Kidney (tissue), 14 donors: ENCODE measurements around the gene CASKIN2. TPM values are rescaled to one million over a fixed set of nuclear protein-coding genes. Genes with fewer than 3 reads are reported as not detected.
A peak's percentile ranks its signal among the peaks of the same experiment; 100 is the strongest.

ENCODE experiments used
- DNase-seq, 5 donors: peaks; one replicate each; pipeline ENCODE4 v3.0.0-alpha.2; 2013 to 2020
- FAIRE-seq: peaks from 2 replicates; lab custom pipeline; 2012; peaks lifted over from hg19 to GRCh38; lab: Jason Lieb, UNC
- H3K27ac ChIP-seq, 2 donors: one replicate each; pipeline ENCODE4 v1.7.0; 2013; ENCODE audit warnings: low read depth in 2 of 2, low read length in 2 of 2, inconsistent platforms in 1 of 2
- H3K27me3 ChIP-seq: one replicate; pipeline ENCODE4 v1.7.1; 2013; ENCODE audit warnings: low read length, inconsistent platforms; ENCODE audit not compliant: control insufficient read depth, insufficient read depth
- H3K36me3 ChIP-seq, 3 donors: one replicate each; pipeline versions ENCODE4 v1.7.0 to v1.7.1; 2013; ENCODE audit warnings: low read length in 3 of 3, control low read depth in 1 of 3, inconsistent platforms in 1 of 3; ENCODE audit not compliant: insufficient read depth in 3 of 3, control insufficient read depth in 2 of 3
- H3K4me1 ChIP-seq, 3 donors: one replicate each; pipeline versions ENCODE4 v1.7.0 to v1.7.1; 2013; ENCODE audit warnings: low read length in 3 of 3, inconsistent platforms in 1 of 3, low read depth in 1 of 3; ENCODE audit not compliant: control insufficient read depth in 2 of 3, insufficient read depth in 2 of 3
- H3K4me3 ChIP-seq, 3 donors: one replicate each; pipeline versions ENCODE4 v1.7.0 to v1.8.1; 2013; ENCODE audit warnings: low read length in 3 of 3, control low read depth in 1 of 3, inconsistent platforms in 1 of 3
- H3K9ac ChIP-seq, 3 donors: one replicate each; pipeline versions ENCODE4 v1.7.0 to v1.7.1; 2013; ENCODE audit warnings: low read length in 3 of 3, control low read depth in 1 of 3, inconsistent platforms in 1 of 3
- H3K9me3 ChIP-seq, 3 donors: one replicate each; pipeline versions ENCODE4 v1.7.0 to v1.7.1; 2013; ENCODE audit warnings: low read length in 3 of 3, control low read depth in 1 of 3, inconsistent platforms in 1 of 3; ENCODE audit not compliant: control insufficient read depth in 2 of 3, insufficient read depth in 1 of 3
- CTCF ChIP-seq: IDR thresholded peaks from 3 replicates; pipeline ENCODE4 v1.5.1; 2012; ENCODE audit warnings: mild to moderate bottlenecking, moderate library complexity, borderline replicate concordance; ENCODE audit not compliant: insufficient read depth; ENCODE audit errors: extremely low read depth
- intact Hi-C: fragments of 100-400 bp; cut with DNase I; formaldehyde crosslinking; loops from one replicate; pipeline ENCODE4 v1.11.1; 2022
- polyA plus RNA-seq: library from polyadenylated mRNA; stranded (reverse); fragments of 350-450 nt; fragmentation: Illumina TruSeq; extraction: RNeasy Lipid Tissue Mini Kit (QIAGEN cat#74804); gene quantifications from one replicate; pipeline ENCODE4 v1.2.3, GENCODE V29; 2014; ENCODE audit warnings: low read depth, low replicate concordance; ENCODE audit not compliant: insufficient read depth
- total RNA-seq: library from RNA; stranded (reverse); fragmentation: NEBNext Ultra II Directional; extraction: Animal tissue kit (Norgen Biotek cat#: 25700); gene quantifications from one replicate; pipeline ENCODE4 v1.2.1, GENCODE V29; 2021
- donor health status: control.
- donor health status: control.
- donor health status: control.
- donor health status: control.
- donor health status: control.
- donor health status: DM: yes; HTN: yes; CAD: no.
- donor health status: Normal renal cell carcinoma (clear cell type).

Gene CASKIN2
- total and polyA plus RNA-seq, 2 donors from 2014 or later, result 25.0 to 98.6 TPM

GRCh38 chr17:75490953-75491649, 24.2 kb downstream of the CASKIN2 start:
- no peaks in the 10 kb centered on the region for H3K27me3 ChIP-seq
- H3K9ac ChIP-seq, result peak overlapping the region in 1 of 3 donors; percentile 22
- DNase-seq (no peak), FAIRE-seq (no peak)
- no peaks in the 10 kb centered on the region for H3K9me3 ChIP-seq
- H3K27ac ChIP-seq, result peak overlapping the region in 1 of 2 donors; percentile 61
- H3K36me3 ChIP-seq, result peaks cover 0 to 24% (median 18%) of the 10 kb centered on the region in 3 donors
- no peak overlapping the region for H3K4me3 ChIP-seq
- intact Hi-C loops, result no loop called here
- no peak for TF ChIP-seq CTCF
- H3K4me1 ChIP-seq, result peaks cover 0 to 33% (median 10%) of the 10 kb centered on the region in 3 donors

GRCh38 chr17:75490173-75490743, 25.1 kb downstream of the CASKIN2 start:
- peak overlapping the region; percentile 61 to 67 for H3K27ac ChIP-seq
- peaks cover 0 to 35% (median 10%) of the 10 kb centered on the region in 3 donors for H3K4me1 ChIP-seq
- no peaks in the 10 kb centered on the region for H3K9me3 ChIP-seq
- TF ChIP-seq CTCF, result no peak
- H3K9ac ChIP-seq, result peak overlapping the region in 1 of 3 donors; percentile 22
- no peaks in the 10 kb centered on the region for H3K27me3 ChIP-seq
- H3K36me3 ChIP-seq, result peaks cover 0 to 21% (median 15%) of the 10 kb centered on the region in 3 donors
- DNase-seq (no peak), FAIRE-seq (no peak)
- no peak overlapping the region for H3K4me3 ChIP-seq
- intact Hi-C loops, result no loop called here

GRCh38 chr17:75489511-75489955, 25.8 kb downstream of the CASKIN2 start:
- peaks cover 0 to 36% (median 10%) of the 10 kb centered on the region in 3 donors for H3K4me1 ChIP-seq
- no peaks in the 10 kb centered on the region for H3K9me3 ChIP-seq
- no peak for TF ChIP-seq CTCF
- DNase-seq (no peak), FAIRE-seq (no peak)
- H3K27ac ChIP-seq, result peak overlapping the region in 1 of 2 donors; percentile 14
- no peak overlapping the region for H3K9ac ChIP-seq
- H3K36me3 ChIP-seq, result peaks cover 0 to 21% (median 11%) of the 10 kb centered on the region in 3 donors
- H3K27me3 ChIP-seq, result no peaks in the 10 kb centered on the region
- intact Hi-C loops, result no loop called here
- H3K4me3 ChIP-seq, result no peak overlapping the region
